ENCODE results near the gene TTC16.

DNA sequence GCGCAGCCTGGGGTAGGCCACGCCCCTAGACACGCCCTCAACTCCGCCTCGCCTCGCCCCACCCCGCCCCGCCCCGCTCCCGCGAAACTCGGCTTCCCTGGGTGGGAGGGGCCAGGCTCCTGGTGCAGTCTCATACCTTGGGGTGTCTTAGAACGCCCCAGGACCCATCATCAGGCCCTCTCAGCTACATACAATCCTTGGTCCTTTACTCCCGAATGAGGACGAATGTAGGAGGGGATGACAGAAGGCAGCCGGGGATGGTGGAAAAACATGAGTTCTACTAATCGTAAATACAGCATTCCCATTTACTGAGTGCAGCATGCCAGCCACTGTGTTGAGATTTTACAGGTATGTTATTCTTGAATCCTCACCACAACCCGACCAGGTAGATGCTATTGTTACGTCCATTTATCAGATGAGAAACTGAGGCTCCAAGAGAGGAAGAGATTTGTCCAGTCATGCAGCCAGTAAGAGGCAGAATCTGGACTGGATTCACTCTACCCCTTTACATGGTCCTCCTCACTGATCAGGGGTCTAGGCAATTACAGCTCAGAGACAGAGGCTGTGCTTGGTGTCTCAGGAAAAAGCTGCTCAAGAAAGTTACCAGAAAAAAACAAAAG is 55.8 kb downstream of the TTC16 start:
- TF ChIP-seq, protein P1, sequence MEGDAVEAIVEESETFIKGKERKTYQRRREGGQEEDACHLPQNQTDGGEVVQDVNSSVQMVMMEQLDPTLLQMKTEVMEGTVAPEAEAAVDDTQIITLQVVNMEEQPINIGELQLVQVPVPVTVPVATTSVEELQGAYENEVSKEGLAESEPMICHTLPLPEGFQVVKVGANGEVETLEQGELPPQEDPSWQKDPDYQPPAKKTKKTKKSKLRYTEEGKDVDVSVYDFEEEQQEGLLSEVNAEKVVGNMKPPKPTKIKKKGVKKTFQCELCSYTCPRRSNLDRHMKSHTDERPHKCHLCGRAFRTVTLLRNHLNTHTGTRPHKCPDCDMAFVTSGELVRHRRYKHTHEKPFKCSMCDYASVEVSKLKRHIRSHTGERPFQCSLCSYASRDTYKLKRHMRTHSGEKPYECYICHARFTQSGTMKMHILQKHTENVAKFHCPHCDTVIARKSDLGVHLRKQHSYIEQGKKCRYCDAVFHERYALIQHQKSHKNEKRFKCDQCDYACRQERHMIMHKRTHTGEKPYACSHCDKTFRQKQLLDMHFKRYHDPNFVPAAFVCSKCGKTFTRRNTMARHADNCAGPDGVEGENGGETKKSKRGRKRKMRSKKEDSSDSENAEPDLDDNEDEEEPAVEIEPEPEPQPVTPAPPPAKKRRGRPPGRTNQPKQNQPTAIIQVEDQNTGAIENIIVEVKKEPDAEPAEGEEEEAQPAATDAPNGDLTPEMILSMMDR (IDR thresholded peaks at IDR 0.05), result no peak
- no peak for TF ChIP-seq POLR2A (IDR thresholded peaks at IDR 0.05)
